GM18870 (cell line): Measurements from ENCODE around the gene CPB1.
"Not testable (repeated sequence)": the region's sequence is repeated elsewhere in the genome, so short reads cannot be mapped to it uniquely, and the experiment has no call there.

Experiments used
- ATAC-seq: cut with Tn5 transposase; IDR thresholded peaks from one replicate; pipeline ENCODE4 v1.9.1; 2021; ENCODE audit warnings: moderate library complexity; ENCODE audit not compliant: unreplicated experiment

CPB1 gene

DNA sequence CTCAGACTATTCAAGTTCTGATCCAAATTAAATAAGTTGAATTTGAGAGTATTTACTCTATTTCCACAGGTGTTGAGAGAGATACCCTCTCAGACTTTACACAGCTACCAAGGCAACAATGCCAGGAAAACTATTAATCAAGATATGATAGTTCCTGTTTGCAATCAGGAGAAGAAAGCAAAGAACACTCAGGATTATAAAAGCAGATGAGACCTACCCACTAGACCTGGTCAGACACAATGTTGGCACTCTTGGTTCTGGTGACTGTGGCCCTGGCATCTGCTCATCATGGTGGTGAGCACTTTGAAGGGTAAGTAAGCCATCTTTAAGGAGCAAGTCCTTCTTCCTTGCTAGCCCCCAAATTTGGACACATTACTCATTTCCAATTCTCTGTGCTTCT is at the start of gene CPB1:
CPB1 (plus strand) TSS at position 227 of the 400 bp plus-strand sequence; CDS start at position 240, 13 bp downstream.
- ATAC-seq, result no peak

DNA sequence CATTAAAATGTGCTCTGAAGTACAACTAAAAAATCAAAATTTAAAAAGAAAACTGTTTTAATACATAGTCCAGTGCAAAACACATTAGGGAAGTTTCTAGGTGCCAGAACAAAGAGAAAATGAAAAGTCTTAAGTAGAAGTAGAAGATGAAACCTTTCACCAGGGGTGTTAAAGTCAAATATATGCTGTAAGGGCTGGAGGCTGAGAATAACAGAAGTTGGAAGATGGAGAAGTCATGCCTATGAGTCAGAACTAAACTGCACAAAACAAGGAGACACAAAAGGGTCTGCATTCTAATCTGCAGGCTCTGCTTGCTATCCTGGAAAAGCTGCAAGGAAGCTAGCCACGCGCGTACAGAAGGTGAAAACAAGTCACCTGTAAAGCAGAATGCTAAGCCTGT is 48.7 kb upstream of the CPB1 start:
- ATAC-seq, result no peak

DNA sequence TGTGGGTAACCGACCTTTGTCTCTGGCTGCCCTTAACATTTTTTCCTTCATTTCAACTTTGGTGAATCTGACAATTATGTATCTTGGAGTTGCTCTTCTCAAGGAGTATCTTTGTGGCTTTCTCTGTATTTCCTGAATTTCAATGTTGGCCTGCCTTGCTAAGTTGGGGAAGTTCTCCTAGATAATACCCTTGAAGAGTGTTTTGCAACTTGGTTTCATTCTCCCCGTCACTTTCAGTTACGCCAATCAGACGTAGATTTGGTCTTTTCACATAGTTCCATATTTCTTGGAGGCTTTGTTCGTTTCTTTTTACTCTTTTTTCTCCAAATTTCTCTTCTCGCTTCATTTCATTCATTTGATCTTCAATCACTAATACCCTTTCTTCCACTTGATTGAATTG is 42.6 kb upstream of the CPB1 start:
- not testable (repeated sequence) for ATAC-seq

- ATAC-seq, result not testable (repeated sequence)
These were observed 41.5 kb upstream of the CPB1 start for GRCh38 chr3:148786159-148786558.

DNA sequence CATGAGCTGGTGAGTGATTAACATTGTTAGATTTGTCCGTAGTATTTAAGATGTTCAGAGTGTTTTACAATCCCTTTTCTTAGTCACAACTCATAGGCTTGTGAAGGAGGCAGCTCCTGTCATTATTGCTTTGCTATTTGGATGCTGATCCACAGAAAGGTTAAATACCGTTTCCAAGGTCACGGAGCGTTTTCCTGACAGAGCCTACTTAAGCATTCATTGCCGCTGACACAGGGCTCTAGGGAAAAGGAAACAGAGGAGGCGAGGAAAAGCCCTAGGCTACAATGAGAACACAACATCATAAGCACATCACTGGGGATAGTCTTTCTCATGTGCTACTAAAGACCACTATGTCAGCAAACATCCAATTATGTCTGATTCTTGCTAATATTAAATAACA is 38.5 kb upstream of the CPB1 start:
- ATAC-seq, result no peak

- ATAC-seq, result no peak
These were observed 37.7 kb upstream of the CPB1 start for GRCh38 chr3:148789906-148790305.

DNA sequence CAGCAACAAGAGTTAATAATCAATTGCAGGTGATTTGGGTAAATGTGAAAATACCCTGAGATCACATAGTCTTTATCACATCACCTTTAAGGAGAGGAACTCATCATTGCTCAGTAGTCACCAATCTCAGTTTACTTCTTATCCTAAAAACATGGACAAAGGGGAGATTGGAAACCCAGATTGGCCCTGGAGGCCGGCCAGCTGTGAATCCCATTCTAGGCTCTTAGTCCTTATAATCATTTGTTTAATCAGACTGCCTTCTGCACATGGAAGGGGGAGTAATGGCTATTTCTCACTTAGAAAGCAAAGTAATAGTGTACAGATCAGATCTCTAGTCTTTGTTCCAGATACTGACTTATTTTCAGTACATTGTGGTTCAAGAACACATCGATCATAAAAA is 37.2 kb upstream of the CPB1 start:
- ATAC-seq, result no peak

DNA sequence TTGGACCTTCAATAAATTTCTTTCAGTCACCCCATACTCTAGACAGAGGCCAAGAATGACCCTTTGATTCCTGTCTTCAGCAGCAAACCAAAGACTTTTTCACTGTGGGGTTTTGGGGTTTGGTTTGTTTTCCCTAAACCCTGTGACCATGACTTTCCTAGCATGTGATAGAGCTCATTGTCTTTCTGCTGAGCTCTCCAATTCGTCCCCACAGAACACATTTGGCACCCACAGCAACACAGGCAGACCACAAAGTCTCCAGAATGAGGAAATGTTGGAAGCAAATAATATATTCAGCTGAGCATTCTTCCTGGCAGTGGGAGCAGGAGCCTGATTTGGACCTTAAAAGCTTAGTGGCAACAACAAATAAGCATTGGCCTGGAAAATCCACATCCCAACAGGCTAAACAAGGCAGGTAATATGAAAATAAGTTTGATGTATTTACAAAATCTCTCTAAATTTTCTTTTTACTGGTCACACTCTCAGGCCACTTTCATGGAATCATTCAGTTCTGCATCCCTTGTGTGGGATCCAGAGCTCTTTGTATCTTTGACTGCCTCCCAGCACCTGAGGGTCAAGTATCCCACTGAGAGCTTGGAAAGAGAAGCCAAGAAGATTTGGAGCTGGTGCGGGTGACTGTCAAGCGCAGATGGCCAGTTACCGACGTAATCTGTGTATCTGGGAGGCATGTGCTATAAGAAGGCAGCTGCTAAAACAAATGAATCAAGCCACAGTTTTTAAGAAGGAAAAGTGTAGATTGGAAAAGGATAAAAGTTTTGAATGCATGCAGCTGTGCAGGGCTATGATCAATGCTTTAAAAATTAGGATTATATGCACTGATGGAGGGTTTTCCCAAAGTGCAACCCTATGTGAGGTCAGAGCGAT is 36.5 kb upstream of the CPB1 start:
- no peak for ATAC-seq

GRCh38 chr3:148791920-148792319 is 35.7 kb upstream of the CPB1 start:
- no peak for ATAC-seq

DNA sequence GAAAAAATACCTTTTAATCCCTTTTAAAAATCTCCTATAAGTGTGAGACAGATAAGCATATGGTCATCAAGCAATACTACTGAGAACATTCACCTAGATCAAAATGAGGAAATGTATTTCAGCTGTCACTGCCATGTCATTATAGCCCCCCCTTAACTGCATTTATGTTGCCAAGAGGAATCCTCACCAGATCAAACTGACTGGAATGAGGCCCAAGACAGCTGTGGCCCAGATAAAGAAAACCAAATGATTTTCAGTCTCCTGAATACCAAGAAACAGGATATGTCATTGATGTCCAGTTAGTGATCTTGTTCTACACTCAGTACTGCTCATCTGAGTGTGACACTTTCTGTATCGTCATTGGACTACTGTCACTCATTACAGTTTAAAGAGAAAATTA is 35.1 kb upstream of the CPB1 start:
- ATAC-seq, result no peak

- ATAC-seq, result no peak
These were observed 30.8 kb upstream of the CPB1 start for GRCh38 chr3:148796799-148797198.

- no peak for ATAC-seq
These were observed 29.8 kb upstream of the CPB1 start for GRCh38 chr3:148797795-148798194.

GRCh38 chr3:148800414-148800813 is 27.2 kb upstream of the CPB1 start:
- ATAC-seq, result no peak

DNA sequence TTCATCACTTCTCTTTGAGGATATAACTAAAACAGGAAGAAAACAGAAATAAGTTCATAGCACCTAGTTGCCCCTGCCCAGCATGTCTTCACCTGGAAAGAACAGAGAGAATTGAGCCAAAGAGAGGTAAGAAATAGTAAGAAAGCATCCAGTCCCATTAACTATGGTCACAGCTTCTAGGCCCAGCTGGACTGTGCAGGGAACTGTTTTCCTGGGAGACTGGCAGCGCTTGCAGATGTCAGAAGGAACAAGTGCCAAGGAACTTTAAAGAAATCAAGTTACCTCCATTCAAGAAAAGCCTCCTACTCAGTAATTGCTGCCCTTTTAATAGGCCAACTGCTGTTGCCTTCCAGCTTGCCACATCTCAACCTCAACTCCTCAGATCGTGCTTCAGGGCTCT is 17.8 kb upstream of the CPB1 start:
- no peak for ATAC-seq

GRCh38 chr3:148815316-148816110 is 12.1 kb upstream of the CPB1 start:
- no peak for ATAC-seq

GRCh38 chr3:148816427-148816826 is 11.2 kb upstream of the CPB1 start:
- ATAC-seq, result no peak

DNA sequence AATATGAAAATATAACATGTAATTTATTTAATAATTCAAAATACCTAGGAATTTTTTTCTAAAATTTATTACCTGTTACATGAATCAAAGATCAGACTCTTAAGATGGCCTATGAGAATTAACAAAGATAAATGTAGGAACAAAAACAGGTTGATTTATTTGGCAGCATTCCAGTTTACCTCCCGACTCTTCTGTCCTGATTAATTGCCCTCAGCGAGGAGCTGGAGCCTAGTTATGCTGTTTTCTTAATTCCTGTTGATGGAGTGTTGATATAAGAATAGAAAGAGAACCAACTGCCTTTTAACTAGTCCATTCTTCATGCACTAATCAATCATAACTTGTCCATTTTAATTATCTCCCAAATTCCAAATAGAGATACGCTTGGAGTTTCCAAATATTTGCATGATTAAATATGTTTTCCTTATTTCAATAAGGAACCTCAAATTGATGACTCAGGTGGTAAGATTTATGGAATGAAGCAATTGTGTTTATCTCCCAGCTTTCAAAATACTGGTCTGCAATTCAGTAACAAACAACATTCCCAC is 10.6 kb upstream of the CPB1 start:
- ATAC-seq, result no peak

GRCh38 chr3:148820361-148821245 is 7.0 kb upstream of the CPB1 start:
- ATAC-seq, result no peak

DNA sequence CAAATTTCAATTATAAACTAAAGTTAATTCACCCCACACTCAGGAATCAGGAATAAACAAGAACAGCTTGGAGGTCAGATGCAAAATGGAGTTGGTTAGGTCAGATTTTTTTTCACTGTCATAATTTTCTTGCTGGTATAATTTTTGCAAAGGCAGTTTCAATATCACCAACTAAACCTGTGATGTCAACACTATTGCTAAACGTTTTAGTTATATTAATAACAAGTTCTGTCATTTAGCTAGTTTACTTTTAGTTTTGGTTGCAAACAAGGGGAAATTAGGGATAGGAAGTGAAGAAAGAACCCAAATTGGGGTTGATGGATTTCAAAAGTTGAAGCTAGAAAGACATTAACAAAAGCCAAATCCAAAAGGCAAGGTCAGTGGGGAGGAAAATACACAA is 4.6 kb upstream of the CPB1 start:
- no peak for ATAC-seq

DNA sequence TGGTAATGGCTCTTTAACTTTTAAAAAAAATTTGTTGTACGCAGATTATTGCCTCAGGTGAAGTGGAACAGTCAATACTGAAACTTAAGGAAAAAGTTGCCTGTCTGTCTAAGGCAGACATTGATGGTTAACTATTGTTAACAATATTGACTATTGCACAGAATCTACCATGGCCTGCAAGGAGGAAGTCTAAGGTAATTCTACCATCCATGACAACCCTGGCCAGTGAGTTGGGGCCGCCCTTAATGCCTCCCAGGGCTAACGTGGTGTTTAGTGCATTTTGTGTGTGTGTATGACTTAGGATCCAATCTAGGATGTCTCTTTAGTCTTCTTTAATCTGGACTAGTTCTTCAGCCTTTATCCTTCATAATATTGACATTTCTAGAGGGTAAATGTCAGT is 2.1 kb upstream of the CPB1 start:
- no peak for ATAC-seq
